GM18511 (cell line): ENCODE measurements around the gene ZNF804A.

Experiments used
- ATAC-seq: cut with Tn5 transposase; IDR thresholded peaks from one replicate; pipeline ENCODE4 v1.9.1; 2021; ENCODE audit warnings: mild to moderate bottlenecking, moderate library complexity; ENCODE audit not compliant: unreplicated experiment

The ZNF804A gene

DNA sequence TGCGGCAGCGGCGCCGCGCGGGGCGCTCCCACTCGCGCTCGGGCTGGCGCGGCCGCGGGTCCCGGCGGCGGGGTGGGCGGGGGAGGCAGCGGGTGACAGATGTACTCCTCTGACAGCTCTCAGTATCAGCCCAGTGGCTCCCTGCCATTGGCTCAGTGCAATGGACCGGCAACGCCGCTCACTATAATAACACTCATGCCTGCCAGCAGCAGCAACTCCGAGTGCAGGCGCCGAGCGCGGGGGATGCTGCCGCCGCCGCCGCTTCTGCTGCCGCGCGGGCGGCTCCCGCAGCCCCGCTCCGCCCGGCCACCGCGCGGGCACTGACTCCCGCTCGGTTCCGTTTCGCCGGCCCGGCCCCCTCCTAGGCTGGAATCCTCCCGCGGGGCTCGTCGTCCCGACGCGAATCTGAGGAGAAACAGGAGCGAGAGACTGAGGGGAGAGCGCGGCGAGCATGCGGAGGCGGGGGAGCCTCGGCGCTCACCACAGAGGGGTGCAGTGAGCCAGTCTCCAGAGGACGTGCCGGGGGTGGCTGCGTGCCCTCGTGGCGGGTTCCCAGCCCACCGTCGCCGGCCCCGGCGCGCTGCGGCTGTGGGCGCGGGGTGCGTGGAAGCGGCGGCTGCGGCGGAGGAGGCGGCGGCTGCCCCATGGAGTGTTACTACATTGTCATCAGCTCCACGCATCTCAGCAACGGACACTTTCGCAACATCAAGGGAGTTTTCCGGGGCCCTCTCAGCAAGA lies at the start of gene ZNF804A:
TSS of gene ZNF804A (plus strand) at position 214 of the 738 bp plus-strand sequence. CDS start at position 645, 431 bp downstream.
- ATAC-seq, result peak; percentile 83

DNA sequence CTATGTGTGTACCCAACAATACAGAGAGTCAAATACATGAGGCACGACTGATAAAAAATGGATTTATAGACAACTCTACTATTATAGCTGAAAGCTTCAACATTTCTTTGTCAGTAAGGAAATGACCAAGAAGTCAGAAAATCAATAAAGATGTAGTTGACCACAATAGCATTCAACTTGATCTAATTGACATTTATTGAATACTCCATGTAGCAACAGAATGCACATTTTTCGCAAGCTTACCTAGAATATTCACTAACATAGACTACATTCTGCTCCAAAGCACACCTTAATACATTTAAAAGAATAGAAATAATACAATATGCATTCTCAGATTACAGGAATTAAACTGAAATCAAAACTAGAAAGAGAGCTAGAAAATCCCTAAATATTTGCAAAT lies 49.2 kb upstream of the ZNF804A start:
- no peak for ATAC-seq

DNA sequence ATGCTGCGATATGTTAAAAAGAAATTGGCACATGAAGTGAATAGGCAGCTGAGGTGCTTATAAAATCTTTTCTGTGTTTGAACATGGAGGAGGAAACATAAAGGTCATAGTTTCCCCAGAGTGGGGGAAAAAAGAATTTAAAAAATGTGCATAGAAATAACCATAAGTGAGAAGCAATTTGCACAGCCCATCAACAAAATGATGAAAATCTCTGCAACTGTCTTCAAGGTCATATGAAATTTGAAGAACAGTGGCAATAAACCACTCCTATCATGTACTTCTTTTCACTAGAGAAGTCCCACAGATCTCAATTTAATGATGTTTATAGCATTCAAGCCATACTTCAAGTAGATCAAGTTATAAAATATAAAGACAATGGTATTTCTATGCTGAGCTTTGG lies 46.7 kb upstream of the ZNF804A start:
- ATAC-seq, result no peak

DNA sequence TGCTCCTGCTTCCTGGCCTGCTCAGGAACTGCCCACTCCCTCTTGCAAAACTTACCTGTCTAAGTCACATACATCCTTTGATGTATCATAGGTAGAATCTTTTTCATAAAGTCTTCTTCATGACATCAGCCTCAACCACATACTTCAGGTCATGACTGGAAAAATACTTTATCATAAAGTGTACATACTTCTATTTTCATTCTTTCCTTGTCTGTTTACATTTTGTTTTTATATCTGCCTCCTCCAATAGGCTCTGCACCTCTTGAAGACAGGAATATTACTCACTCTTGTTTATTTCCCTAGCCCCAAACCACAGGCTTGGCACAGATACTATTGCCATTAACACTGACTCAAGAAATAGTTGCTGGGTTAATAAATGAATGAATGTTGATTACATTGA lies 43.6 kb upstream of the ZNF804A start:
- ATAC-seq, result no peak

DNA sequence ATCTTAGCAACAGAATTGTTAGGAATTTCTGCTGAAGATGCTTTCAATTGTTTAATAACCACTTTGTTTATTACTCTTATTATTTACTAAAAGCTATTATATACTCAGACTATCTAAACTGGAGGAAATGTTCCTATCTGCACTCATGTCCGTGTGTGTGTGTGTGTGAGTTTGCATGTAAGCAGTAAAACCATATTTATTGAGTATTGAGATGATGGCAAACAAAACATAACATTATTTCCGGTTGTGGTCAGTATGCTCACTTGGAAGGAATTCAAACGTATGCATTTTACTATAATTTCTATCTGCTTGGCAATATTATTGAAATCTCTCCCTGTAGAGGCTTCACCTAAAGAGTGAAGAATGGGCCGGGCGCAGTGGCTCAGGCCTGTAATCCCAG lies 43.0 kb upstream of the ZNF804A start:
- ATAC-seq, result no peak

DNA sequence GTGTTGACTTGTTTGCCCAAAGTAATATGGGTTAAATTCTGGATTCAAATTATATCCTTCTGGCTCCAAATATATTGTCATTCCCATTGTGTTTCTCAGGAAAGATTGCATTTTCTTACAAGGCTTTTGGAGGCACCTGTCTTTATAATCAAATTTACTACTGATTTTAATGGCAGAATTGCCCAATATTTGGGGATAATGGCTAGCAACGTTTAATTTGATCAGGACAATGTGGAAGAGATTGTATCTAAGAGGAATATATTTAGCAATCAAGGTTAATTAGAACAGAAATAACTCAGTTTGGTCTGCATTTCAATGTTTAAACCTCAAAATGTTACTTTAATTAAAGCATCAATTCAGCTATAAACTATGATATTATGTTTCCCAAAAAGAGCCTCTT lies 41.7 kb upstream of the ZNF804A start:
- no peak for ATAC-seq

DNA sequence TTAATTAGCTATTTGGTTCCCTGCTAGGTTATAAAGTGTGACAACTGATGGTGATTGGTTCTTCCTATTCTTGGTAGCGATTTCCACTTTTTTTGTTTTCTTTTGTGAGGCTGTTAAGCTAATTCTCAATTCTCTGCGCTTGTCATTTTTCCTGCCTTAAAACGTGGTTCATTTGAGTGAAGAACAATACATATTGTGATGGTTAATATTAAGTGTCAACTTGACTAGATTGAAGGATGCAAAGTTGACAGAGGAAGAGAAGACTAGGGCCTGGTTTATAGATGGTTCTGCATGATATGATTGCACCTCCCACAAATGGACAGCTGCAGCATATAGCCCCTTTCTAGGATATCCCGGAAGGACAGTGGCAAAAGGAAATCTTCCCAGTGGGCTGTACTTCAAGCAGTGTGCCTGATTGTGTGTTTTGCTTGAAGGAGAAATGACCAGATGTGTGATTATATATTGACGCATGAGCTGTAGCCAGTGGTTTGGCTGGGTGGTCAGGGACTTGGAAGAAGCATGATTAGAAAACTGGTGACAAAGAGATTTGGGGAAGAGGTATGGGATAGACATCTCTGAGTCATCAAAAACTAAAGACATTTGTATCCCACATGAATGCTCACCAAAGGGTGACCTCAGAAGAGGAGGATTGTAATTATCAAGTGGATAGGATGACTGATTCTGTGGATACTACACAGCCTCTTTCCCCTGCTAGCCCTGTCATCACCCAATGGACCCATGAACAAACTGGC lies 39.4 kb upstream of the ZNF804A start:
- no peak for ATAC-seq

DNA sequence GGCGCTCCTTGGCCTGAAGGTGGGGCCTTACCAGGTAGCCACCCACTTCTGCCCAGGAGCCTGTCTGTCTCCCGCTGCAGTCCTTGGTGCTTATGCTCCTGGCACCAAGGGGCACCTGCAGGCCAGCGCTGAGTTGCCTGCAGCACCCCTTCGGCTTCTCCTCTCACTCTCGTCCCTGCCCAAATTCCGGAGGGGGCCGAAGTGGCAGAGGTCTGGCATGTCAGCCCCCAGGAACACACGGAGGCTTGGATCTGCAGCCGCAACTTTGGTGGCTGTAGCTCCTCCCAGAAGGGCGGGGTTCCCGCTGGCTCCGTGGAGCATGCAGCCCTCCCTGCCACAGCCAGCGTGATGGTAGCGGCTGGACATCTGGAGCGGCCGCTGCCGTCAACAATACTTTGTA lies 37.7 kb upstream of the ZNF804A start:
- no peak for ATAC-seq

DNA sequence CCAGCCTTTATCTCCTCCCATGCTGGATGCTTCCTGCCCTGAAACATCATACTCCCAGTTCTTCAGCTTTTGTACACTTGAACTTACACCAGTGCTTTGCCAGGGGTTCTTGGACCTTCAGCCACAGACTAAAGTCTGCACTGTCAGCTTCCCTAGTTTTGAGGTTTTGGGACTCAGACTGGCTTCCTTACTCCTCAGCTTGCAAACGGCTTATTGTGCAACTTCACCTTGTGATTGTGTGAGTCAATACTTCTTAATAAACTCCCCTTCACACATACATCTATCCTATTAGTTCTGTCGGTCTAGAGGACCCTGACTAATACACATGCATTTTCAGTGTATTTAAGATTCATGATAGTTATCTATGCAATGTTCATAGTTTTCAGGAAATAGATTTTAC lies 35.8 kb upstream of the ZNF804A start:
- no peak for ATAC-seq

DNA sequence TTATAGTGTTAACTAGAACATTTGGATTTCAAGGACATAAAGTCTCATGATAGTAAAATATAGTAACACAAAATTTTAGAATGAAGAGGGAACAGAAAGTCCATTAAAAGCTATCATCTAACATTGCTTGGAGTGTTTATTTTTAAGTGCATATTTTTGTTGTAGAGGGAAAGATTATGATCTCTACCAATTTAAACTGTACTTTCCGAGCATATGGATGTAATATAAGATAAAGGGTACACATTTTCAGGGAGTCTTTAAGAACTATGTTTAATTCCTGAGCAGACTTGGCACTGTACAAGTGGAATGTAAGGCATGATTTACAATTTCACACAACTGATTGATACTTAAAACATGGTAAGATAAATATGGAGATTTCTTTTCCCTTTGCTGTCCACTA lies 34.2 kb upstream of the ZNF804A start:
- no peak for ATAC-seq

DNA sequence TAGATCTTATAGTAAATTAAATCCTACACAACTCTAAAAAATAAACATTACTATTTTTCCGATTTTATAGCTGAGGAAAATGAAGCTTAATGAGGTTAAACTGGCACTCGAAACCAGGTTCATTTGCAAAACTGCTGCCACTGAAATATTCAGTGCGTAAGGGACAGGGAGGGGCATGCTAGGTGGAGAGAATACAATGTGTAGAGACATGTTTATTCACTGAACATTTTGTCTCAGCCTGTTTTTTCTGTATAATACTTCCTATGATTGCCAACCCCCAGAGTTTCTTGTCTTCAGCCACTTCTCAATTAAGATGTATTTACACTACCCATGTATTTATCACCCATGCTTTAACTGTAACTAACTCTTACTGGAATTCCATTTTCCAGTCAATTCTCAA lies 31.6 kb upstream of the ZNF804A start:
- no peak for ATAC-seq

DNA sequence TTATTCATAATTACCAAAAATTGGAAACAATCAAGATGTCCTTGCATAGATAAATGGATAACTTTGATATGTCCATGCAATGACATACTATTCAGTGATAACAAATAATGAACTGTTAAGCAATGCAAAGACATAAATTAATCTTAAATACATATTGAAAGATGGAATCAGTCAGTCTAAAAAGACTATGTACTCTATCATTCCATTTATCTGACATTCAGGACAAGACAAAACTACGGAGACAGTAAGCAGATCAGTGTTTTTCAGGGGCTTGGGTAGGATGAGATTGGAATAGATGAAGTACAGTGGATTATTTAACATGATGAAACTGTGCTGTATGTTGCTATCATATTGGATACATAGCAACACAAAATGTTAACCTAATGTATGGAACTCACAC lies 21.3 kb upstream of the ZNF804A start:
- ATAC-seq, result no peak

DNA sequence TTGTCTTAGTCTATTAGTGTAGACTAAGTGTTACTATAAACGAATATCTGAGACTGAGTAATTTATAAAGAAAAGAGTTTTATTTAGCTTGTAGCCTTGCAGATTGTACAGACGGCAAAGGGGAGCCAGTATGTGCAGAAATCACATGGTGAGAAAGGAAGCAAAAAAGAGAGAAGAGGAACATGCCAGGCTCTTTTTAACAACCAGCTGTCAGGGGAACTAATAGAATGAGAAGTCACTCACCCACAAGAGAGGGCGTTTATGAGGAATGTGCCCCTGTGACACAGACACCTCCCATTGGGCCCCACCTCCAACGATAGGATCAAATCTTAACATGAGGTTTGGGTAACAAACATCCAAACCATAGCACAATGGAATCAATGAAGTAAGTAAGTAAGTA lies 20.6 kb upstream of the ZNF804A start:
- ATAC-seq, result no peak

DNA sequence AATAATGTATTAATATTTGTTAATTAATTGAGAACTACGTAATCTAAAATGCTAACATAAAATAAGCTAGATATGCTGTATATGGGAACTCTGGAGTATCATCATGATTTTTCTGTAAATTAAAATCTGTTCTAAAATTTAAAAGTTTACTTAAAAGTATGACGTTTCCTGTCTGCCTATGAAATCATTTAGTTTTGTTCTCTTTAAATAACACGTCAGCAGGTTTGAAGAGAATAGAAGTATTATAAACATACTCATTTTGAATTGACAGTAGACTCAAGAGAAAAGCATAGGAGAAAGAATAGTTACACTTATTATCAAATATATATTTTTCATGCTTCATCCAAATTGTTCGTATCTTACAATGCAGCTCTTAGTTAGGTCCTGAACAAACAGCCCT lies 19.1 kb upstream of the ZNF804A start:
- no peak for ATAC-seq

DNA sequence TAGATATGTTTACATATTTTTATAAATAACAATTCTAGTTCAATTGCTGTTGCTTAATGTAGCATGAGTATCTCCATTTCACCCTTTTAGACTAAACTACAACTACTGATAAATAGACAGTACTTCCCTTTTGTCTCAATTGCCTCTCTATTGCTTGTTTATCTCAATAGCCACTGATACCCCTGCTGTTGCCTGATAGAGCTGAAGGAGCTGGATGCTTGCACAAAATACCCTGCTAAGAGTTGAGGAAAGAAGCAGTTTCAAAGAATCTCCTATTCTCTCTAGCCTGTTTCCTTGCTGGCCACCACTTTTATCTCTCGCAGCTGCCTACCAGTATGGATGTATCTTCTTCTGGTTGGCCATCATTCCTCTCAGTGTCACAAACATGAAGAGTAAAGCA lies 16.9 kb upstream of the ZNF804A start:
- no peak for ATAC-seq

DNA sequence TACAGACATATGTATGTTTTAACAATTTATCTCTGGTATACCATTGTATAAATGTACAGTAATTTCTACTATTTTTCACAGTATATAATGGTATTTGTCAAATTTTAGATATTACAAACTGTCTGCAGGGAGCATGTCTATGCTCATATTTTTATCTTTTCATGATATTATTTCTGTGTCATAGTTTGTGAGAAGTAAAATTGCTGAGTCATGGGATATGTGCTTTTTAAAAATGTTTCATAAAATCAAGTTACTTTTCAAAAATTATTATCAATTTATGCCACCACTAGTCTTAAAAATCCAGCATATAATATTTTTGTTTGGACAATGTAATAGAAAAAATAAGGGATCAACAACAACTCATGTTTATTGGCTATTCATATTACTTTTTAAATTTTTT lies 9.1 kb upstream of the ZNF804A start:
- ATAC-seq, result no peak

DNA sequence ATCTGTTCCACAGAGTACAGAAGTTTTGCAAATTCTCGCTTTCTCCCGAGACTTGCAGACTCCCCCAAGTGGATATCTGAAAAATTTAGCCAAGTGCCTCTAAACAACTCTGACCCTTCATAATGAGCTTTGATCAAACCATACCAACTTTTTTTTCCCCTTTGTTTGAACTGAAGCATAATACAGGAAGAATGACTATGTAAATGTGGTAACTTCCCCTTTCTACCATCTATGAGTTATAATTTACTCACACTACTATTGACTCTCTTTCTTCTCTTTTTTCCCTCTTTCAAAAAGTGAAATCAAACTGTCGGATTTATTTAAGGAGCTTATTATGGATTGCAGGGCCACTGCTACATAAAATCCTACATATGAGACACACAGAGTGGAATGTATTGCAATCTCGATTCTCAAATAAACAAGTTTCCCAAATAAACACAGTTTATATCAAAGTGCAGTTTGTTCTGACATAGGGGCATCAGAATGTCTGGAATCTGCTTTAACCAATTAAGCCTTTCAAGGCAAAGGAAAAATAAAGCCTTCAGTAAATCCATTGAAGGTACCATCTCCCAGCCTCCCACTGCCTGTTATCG lies 1.4 kb upstream of the ZNF804A start:
- ATAC-seq, result peak; percentile 22

DNA sequence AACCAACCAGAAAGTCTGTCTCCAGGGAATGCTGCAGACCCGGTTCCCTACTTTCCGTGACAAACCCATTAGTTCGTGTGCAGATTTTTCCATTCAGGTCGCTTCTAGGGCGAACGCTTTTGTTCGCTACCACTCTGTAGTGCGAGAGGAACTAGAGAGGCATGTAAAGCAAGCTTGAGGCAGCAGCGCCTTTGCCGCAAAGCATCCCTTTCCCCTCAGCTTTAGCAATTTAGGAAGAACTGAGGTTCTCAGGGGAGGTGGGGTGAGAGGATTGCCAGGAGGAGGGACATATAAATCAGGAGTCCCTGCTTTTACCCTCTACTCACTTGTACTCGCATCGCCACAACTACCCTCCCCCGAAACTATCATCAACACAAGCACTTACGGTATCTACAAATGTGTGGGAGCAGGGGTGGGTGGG lies 748 bp upstream of the ZNF804A start:
- ATAC-seq, result peak; percentile 30

DNA sequence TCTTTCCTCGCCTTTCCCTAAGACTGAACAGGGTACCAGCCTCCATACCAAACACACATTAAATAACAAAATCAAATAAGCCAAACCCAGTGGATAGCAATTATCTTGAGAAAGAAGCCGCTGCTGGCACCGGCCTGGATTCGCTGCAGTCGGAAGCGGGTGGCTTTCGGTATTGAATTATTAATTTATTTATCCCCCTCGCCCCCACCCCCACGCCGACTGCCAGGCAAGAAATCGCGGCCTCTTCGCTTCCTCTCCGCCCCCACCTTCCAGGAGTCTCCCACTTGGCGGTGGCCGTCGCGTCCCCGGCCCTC lies 370 bp upstream of the ZNF804A start:
- ATAC-seq, result peak; percentile 15

DNA sequence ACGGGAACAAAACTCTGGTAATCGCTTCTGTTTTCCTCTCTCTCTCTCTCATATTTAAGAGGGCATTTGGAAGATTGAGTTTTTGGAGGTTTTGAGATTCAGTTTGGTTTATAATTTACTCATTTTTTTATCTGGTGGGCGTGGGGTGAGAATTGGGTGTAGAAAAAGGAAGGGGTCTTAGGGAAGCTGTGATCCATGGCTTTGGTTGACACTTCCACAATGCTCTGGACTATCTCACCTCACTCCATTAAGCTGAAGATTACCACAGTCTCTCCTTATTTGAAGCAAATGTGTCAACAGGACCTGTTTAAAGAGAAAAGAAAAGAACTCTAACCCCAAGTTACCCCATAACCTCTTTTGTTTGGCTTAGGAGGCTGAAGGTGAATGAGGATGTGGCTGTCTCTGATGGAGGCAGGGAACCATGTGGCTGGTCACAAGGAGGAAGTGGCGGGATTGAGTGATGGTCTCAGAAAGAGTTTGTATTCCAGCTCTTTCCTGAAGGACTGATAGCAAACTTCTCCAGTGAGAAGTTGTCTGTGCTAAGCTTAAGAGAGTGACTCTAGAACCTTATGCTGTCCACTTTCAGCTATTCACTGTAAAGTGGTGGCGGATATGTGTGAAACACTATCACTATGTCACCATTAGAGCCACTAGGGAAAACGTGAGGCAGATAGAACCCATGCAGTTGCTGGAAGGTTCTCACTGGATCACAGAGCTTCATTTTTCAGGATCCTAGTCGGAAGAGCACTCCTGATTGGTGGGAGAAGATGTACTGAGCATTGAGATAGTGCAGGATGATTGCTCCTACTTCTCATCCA lies 934 bp downstream of the ZNF804A start:
- ATAC-seq, result no peak

DNA sequence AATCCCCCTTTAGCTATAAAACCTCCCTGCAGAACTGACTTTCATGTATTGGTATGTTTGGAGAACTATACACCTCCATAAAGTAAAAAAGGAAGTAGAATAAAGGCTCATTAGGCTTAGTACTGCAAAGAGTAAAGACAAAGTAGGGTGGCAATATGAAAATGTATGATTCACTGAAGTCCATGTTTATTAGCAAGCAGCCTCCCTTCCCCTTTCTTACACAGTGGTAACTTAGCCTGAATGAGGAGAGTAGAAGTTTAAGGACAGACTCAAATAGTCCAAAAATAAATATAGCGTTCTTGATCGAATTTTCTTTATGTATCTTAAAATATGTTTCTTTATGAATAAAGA lies 1.5 kb downstream of the ZNF804A start:
- ATAC-seq, result no peak

DNA sequence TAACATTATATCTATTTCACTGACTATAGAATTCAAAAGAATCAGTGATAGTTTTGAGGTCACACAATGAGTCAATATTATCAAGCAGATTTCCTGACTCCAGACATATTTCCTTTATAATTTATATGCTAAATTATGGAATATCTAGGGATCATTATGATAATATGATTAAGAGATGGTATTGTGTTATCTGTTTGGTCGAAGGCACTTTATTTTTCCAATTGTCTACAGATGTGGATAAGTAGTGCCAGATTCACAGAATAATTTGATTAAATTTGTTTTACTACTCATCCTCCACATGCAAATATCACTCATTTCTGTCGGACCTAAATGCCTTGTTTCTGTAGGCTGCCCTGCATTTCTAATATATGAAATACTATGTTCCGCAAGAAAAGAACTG lies 4.4 kb downstream of the ZNF804A start:
- ATAC-seq, result no peak
